ENCODE measurements around the gene SHISAL1. TPM values are rescaled to one million over a fixed set of nuclear protein-coding genes. Genes with fewer than 3 reads are reported as not detected.

The SHISAL1 gene
- 14.9 TPM for polyA plus RNA-seq (ENCODE audit: insufficient read length)

DNA sequence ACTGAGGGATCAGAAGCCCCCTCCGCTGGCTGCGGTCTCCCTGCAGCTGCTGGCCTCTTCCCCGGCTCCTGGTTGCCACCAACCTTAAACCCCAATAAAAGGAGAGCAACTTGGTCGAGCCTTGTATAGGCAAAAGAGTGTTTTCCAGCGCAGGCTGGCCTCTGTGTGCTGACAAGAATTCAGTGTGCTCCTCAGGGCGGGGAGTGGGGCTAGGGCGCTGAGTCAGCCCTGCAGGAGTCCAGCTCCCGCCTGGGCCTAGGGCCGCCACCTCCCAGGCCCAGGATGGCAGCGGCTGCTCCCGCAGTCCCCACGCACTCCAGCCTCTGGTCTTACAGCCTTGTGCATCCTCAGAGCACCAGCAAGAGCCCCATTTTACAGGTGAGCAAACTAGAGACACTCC is at the start of gene SHISAL1:
TSS of gene SHISAL1 (minus strand) at position 186 of the 400 bp plus-strand sequence. CDS start 12,006 bp downstream, outside the sequence.
- DNase-seq, result no peak

DNA sequence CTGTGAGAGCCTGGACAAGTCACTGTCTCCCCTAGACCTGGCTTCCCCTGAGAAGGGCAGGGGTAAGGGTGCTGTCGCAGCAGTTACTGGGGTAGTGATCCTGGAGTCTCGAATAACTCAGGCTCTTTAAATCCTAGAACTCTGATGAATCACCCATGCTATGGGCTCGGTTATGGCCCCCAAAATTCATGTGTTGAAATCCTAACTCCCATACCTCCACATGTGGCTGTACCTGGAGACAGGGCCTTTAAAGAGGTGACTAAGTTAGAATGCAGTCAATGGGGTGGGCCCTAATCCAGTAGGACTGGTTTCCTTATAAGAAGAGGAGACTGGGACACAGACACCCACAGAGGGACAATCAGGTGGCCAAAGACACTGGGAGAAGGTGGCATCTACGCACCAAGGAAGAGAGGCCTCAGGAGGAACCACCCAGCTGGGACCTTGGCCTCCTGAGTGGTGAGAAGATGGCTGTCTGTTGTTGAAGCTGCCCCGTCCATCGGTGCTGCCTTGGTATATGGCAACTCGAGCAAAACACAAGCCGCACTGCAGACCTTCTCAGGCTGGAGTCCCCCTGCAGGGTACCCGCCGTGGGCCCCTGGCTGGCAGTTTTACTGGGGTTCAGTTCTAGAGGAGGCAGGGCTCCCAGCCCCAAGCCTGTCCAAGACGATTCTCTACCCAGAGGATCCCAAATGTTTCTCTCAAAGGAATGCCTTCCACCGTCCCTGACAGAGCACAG is 48.8 kb upstream of the SHISAL1 start:
- no peak for DNase-seq

GRCh38 chr22:44360668-44361381 is 48.1 kb upstream of the SHISAL1 start:
- peak; percentile 49 for DNase-seq

DNA sequence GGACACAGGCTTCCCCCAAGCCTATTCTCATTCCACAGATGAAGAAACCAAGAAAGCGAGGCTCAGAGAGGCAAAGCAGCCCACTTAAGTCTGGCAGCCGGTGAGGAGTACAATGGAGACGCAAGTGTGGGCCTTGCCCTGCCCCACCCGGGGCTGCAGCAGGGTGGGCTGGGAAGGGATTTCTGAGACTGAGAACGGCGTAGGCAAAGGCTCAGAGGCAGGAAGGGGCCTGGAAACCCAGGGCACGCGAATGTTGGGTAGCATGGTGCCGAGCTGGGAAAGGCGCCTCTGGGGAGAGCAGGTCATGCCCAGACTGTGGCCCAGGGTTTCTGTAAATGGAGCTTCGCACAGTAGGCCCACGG is 47.5 kb upstream of the SHISAL1 start:
- DNase-seq, result no peak

- no peak for DNase-seq
These were observed 46.9 kb upstream of the SHISAL1 start for GRCh38 chr22:44359496-44360110.

DNA sequence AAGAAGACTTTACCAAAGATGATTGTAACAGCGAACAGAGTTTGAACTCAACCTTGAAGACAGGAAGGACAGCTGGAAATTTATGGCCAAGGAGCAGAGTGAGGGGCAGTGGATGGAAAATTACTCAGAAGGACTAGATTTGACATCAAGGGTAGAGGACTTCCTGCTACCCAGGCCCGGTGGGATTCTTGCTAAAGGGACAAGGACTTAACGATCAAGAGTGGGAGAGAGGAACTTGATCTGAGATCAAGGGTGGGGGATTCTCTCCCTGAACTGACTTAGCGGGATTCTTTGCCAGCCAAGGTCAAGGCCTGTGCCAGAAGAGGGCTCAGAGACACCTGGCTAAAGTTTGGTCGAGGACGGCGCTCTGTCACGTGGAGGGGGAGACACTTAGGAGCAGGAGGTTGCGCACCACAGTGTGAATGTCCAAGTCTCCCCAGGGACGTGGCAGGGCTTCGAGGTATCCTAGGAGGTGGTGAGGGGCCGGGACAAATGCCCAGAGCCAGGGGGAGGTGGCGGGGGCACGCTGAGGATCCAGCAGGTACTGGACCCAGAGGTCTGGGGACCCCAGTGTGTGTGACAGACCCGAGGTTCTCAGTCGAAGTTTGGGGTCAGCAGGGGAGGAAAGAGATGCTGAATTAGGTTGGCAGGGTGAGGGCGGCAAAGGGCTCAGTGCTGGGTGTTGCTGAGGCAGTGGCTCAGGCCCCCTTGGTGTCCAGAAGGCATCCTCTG is 46.1 kb upstream of the SHISAL1 start:
- no peak for DNase-seq

- peak; percentile 55 for DNase-seq
These were observed 45.3 kb upstream of the SHISAL1 start for GRCh38 chr22:44357966-44358465.

DNA sequence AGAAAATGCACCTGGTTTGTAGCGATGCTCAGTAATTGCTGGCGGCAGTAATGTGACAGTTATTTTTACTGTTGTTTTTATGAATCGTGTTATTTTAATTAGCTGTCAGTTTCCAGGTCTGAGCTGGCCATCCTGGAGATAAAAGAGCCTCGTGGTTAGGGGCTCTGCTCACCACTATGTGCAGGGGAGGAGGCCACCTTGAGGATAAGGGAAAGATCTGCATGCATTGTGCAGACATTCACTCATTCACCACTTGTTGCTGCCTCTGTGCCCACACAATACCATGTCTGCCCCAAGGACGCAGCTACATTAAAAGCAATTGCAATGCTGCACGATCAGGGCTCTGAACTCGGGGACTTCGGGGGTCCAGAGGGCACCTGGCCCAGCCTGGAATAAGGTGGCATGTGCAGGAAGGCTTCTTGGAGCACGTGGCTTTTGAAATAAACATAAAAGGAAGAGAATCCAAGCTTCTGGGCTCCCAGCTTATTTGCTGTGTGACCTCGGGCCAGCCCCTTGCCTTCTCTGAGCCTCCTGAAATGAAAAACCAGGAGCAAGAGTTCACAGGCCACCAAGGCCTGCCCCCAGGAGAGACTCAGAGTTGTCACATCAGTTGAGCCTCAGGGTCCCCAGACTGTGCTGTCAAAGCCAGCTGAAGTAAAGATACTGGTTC is 44.7 kb upstream of the SHISAL1 start:
- no peak for DNase-seq

- DNase-seq, result no peak
These were observed 42.9 kb upstream of the SHISAL1 start for GRCh38 chr22:44355716-44356070.

- DNase-seq, result no peak
These were observed 41.5 kb upstream of the SHISAL1 start for GRCh38 chr22:44354288-44354687.

- DNase-seq, result no peak
These were observed 40.3 kb upstream of the SHISAL1 start for GRCh38 chr22:44353041-44353440.

- no peak for DNase-seq
These were observed 39.8 kb upstream of the SHISAL1 start for GRCh38 chr22:44352378-44353035.

- peak; percentile 63 for DNase-seq
These were observed 39.1 kb upstream of the SHISAL1 start for GRCh38 chr22:44351685-44352377.

- DNase-seq, result no peak
These were observed 38.3 kb upstream of the SHISAL1 start for GRCh38 chr22:44351037-44351436.

GRCh38 chr22:44349594-44349993 is 36.8 kb upstream of the SHISAL1 start:
- no peak for DNase-seq

- no peak for DNase-seq
These were observed 36.3 kb upstream of the SHISAL1 start for GRCh38 chr22:44348971-44349560.

DNA sequence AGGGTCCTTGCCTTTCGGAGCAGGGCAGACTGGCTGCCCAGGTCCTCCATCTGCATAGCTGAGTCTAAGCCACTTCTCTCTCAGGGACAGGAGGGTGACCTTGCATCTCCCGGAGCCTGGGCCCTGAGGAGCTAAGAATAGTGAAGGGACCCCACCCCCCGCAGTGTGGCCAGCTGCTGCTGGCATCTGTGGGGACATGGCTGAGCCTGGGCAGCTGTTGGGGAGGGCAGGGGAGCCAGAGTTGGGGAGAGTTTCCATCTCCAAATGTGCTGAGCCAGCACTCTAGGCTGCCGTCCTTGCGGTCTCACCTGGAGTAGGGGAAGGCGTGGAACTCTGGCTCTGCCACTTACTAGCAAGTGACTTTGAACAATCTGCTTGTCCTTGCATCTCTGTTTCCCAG is 34.8 kb upstream of the SHISAL1 start:
- DNase-seq, result no peak

DNA sequence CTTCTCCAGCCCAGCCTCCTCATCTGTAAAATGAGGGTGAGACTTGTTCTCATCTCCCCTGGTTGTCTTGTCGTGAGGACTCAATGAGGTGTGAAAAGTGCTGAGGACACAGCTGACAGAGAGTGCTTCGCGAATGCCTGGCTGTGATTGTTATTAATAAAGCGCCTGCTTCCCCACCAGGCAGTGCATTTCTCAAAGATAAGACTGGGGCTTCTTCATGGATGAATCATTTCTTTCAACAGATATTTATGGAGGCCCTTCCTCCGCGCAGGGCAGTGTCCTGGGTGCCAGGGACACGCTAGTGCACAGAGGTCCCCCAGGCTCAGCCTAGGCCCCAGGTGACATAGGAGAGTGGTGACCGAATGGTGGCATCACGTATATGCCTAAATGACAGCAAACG is 34.3 kb upstream of the SHISAL1 start:
- no peak for DNase-seq

GRCh38 chr22:44345872-44346271 is 33.1 kb upstream of the SHISAL1 start:
- DNase-seq, result no peak

- DNase-seq, result no peak
These were observed 31.7 kb upstream of the SHISAL1 start for GRCh38 chr22:44344407-44344806.
